B cell (primary cell): ENCODE measurements around the gene FOXI1. TPM values are rescaled to one million over a fixed set of nuclear protein-coding genes. Genes with fewer than 3 reads are reported as not detected.

ENCODE experiments used
- ATAC-seq: fragments of 200-7000 bp; cut with Tn5 transposase; one replicate; pipeline ENCODE4 v1.10.0; 2021; ENCODE audit warnings: low read depth, mild to moderate bottlenecking, moderate number of reproducible peaks, moderate library complexity
- CTCF ChIA-PET: fragments of 350-600 bp; sonication (Branson Sonifier 250); formaldehyde crosslinking; loops from one replicate; lab custom pipeline; 2021; ENCODE audit warnings: antibody characterized with exemption, inconsistent platforms; lab: Charles Lee
- POLR2A ChIA-PET: fragments of 350-600 bp; sonication (Branson Sonifier 250); formaldehyde crosslinking; loops from one replicate; lab custom pipeline; 2021; ENCODE audit warnings: antibody characterized with exemption; lab: Charles Lee
- DNase-seq: peaks from one replicate; pipeline ENCODE4 v3.0.0; 2013
- H2AFZ ChIP-seq: 2 replicates; pipeline ENCODE4 v1.6.1; 2012; ENCODE audit warnings: mild to moderate bottlenecking, low read depth, low read length; ENCODE audit not compliant: insufficient read depth, poor library complexity, severe bottlenecking
- H3K27ac ChIP-seq, 2 donors: 1 replicate in 1 of 2; 2 replicates in 1 of 2; pipeline ENCODE4 v1.5.1; 2012 to 2013; ENCODE audit warnings: low read length in 2 of 2, mild to moderate bottlenecking in 2 of 2, moderate library complexity in 1 of 2
- H3K27me3 ChIP-seq, 4 experiments: fragments of 200-600 bp in 1 of 4; sonication (generic) in 1 of 4; replicated peaks in 1 of 4; 1 replicate in 2 of 4; 2 replicates in 2 of 4; pipeline versions ENCODE4 v1.6.1 to v1.7.0; 2013 to 2016; ENCODE audit warnings: low read length in 3 of 4, mild to moderate bottlenecking in 2 of 4, mixed read lengths in 1 of 4, moderate library complexity in 1 of 4; ENCODE audit not compliant: insufficient read depth in 4 of 4, control insufficient read depth in 3 of 4; ENCODE audit errors: control extremely low read depth in 1 of 4
- H3K36me3 ChIP-seq, 2 experiments: replicated peaks in 1 of 2; 1 replicate in 1 of 2; 2 replicates in 1 of 2; pipeline versions ENCODE4 v1.6.1 to v1.7.1; 2013; ENCODE audit warnings: low read length in 1 of 2; ENCODE audit not compliant: insufficient read depth in 2 of 2, control insufficient read depth in 1 of 2; ENCODE audit errors: control extremely low read depth in 1 of 2, extremely low read depth in 1 of 2
- H3K4me1 ChIP-seq, 2 donors: fragments of 200-600 bp in 1 of 2; sonication (generic) in 1 of 2; 1 replicate in 1 of 2; 2 replicates in 1 of 2; pipeline versions ENCODE4 v1.5.1 to v1.6.1; 2013 to 2017; ENCODE audit warnings: low read length in 2 of 2; ENCODE audit not compliant: control insufficient read depth in 2 of 2, insufficient read depth in 2 of 2
- H3K4me2 ChIP-seq: replicated peaks from 2 replicates; pipeline ENCODE3; 2012; ENCODE audit warnings: mild to moderate bottlenecking, low read depth, low read length; ENCODE audit not compliant: poor library complexity, severe bottlenecking
- H3K4me3 ChIP-seq, 5 experiments: fragments of 200-600 bp in 1 of 5; sonication (generic) in 1 of 5; 1 replicate in 3 of 5; 2 replicates in 2 of 5; pipeline versions ENCODE4 v1.5.1 to v1.7.0; 2011 to 2016; ENCODE audit warnings: low read length in 4 of 5, mild to moderate bottlenecking in 4 of 5, low read depth in 2 of 5, control low read depth in 1 of 5, moderate library complexity in 1 of 5; ENCODE audit not compliant: insufficient read depth in 1 of 5; ENCODE audit errors: control extremely low read depth in 1 of 5, extremely low read depth in 1 of 5
- H3K79me2 ChIP-seq: fragments of 200-600 bp; sonication (generic); one replicate; pipeline ENCODE4 v1.6.0; 2016; ENCODE audit warnings: low read length; ENCODE audit not compliant: control insufficient read depth, insufficient read depth
- H3K9ac ChIP-seq: fragments of 200-600 bp; sonication (generic); 2 replicates; pipeline ENCODE4 v1.6.1; 2017; ENCODE audit warnings: mild to moderate bottlenecking, low read length, moderate library complexity
- H3K9me3 ChIP-seq, 3 donors: one replicate each; pipeline versions ENCODE4 v1.6.1 to v1.7.1; 2013; ENCODE audit warnings: low read length in 2 of 3; ENCODE audit not compliant: control insufficient read depth in 2 of 3, insufficient read depth in 1 of 3; ENCODE audit errors: control extremely low read depth in 1 of 3
- H4K20me1 ChIP-seq: 2 replicates; pipeline ENCODE4 v1.6.0; 2012; ENCODE audit warnings: mild to moderate bottlenecking, low read length; ENCODE audit not compliant: insufficient read depth, control insufficient read depth, poor library complexity, severe bottlenecking
- H3K27ac Mint-ChIP-seq: one replicate; pipeline ENCODE4 v1.8.0; 2021; ENCODE audit warnings: mixed read lengths
- H3K27me3 Mint-ChIP-seq: one replicate; pipeline ENCODE4 v1.8.0; 2021; ENCODE audit warnings: mixed read lengths
- H3K4me1 Mint-ChIP-seq: one replicate; pipeline ENCODE4 v1.8.0; 2021; ENCODE audit warnings: mixed read lengths
- H3K4me3 Mint-ChIP-seq: one replicate; pipeline ENCODE4 v1.8.0; 2021; ENCODE audit warnings: mixed read lengths
- H3K9me3 Mint-ChIP-seq: one replicate; pipeline ENCODE4 v1.8.0; 2022; ENCODE audit warnings: mixed read lengths; ENCODE audit not compliant: insufficient read depth
- EZH2 ChIP-seq: IDR thresholded peaks from 2 replicates; pipeline ENCODE4 v1.6.1; 2012; ENCODE audit warnings: borderline replicate concordance, low read depth, mild to moderate bottlenecking, moderate library complexity, low read length; ENCODE audit not compliant: insufficient read depth, poor library complexity, severe bottlenecking
- WGBS: methylation state at CpG from one replicate; pipeline ENCODE4 v1.1.5; 2013; ENCODE audit warnings: missing lambda C conversion rate; ENCODE audit not compliant: insufficient coverage; 5-methylcytosine and 5-hydroxymethylcytosine counted together
- intact Hi-C: fragments of 100-400 bp; cut with micrococcal nuclease; formaldehyde crosslinking; loops from one replicate; pipeline ENCODE4 v1.10.0; 2022
- polyA plus RNA-seq: library from polyadenylated mRNA; depleted of rRNA; stranded (reverse); fragments of >200 nt; gene quantifications from 2 replicates; pipeline ENCODE4 v1.2.3, GENCODE V29; 2012
- total RNA-seq, 2 donors: library from RNA; stranded (reverse); fragments of 120-200 nt in 1 of 2; gene quantifications; 1 replicate in 1 of 2; 2 replicates in 1 of 2; pipeline versions ENCODE4 v1.2.3 to v1.2.4, GENCODE V29; 2013 to 2022
- TF ChIP-seq, protein P1 (sequence below): fragments of 200-600 bp; IDR thresholded peaks from one replicate; pipeline ENCODE4 v1.8.0; 2022; ENCODE audit warnings: antibody characterized with exemption, mild to moderate bottlenecking

FOXI1 gene
- total and polyA plus RNA-seq, 2 donors (not counting 1 experiment from before 2014, with no cell fraction given), result not detected

DNA sequence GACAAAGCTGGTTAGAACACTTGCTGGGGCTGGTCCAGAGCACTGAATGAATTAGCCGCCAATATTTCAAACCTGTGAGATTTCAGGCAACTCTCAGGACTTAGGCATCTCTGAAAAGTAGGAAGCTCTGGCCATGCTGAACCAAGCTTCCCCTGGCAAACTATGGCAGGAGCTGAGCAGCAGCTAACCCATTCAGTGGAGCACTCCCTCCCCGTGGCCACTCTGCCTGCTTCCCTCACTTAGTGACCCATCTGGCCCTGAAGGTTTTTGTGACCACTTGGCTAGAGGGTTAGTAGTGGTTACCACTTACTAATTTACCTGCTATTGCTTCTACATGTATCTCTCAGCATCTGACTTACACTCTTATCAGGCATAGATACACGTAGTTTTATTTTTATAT, 25.5 kb downstream of the FOXI1 start:
- Mint-ChIP-seq H3K27ac (no peak overlapping the region), H3K4me3 (no peak overlapping the region), H3K4me1 (no peaks in the 10 kb centered on the region), H3K9me3 (peaks cover 6% of the 10 kb centered on the region), H3K27me3 (peaks cover 16% of the 10 kb centered on the region)
- WGBS, result 91% methylated on average over 2 of the region's 3 CpGs
- ATAC-seq (no peak), DNase-seq (no peak)
- Histone ChIP-seq H3K4me3 (no peak overlapping the region), H3K27ac (no peak overlapping the region), H4K20me1 (no peaks in the 10 kb centered on the region), H3K36me3 (no peaks in the 10 kb centered on the region), H3K9me3 (peaks cover 0 to 6% (median 6%) of the 10 kb centered on the region in 3 donors), H3K4me2 (no peak overlapping the region), H3K79me2 (no peaks in the 10 kb centered on the region), H3K4me1 (no peaks in the 10 kb centered on the region), H3K9ac (no peak overlapping the region), H3K27me3 (no peaks in the 10 kb centered on the region), H2AFZ (no peak overlapping the region)
- TF ChIP-seq, protein P1, sequence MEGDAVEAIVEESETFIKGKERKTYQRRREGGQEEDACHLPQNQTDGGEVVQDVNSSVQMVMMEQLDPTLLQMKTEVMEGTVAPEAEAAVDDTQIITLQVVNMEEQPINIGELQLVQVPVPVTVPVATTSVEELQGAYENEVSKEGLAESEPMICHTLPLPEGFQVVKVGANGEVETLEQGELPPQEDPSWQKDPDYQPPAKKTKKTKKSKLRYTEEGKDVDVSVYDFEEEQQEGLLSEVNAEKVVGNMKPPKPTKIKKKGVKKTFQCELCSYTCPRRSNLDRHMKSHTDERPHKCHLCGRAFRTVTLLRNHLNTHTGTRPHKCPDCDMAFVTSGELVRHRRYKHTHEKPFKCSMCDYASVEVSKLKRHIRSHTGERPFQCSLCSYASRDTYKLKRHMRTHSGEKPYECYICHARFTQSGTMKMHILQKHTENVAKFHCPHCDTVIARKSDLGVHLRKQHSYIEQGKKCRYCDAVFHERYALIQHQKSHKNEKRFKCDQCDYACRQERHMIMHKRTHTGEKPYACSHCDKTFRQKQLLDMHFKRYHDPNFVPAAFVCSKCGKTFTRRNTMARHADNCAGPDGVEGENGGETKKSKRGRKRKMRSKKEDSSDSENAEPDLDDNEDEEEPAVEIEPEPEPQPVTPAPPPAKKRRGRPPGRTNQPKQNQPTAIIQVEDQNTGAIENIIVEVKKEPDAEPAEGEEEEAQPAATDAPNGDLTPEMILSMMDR, result no peak
- TF ChIP-seq EZH2, result no peak
- CTCF ChIA-PET, result no interaction called here
- POLR2A ChIA-PET, result no interaction called here
- intact Hi-C loops, result no loop called here

DNA sequence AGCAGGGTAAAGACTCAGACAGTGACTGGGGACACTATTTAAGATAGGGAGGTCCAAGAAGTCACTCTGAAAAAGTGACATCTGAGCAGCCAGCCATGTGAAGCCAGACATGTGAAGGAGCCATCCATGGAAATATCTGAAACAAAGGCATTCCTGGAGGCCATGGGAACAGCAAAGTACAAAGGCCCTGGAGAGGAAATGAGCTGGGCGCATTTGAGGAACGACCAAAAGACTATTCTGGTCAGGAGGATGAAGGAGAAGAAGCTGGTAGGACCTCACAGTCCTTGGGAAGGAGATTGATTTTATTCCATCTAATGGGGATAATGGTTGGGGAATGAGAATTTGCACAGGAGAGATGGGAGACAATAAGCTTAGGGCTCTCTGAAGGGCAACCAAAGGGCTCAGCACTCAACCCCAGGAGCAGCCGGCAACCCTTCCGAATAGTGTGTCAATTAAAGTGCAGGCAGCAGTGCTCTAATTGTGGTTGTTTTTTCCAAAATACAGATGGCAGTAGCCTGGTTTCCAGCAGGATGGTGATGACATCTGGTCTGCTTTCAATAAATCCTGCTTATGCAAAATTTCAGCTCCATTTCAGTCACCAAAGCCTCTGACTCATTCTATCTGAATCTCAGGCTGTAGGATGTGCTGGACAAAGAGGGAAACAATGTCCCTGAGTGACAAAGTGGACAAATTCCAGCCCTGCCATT, 26.7 kb downstream of the FOXI1 start:
- no peak overlapping the region for H3K4me3 ChIP-seq
- no peak overlapping the region for H3K4me3 Mint-ChIP-seq
- no peaks in the 10 kb centered on the region for H4K20me1 ChIP-seq
- no peak overlapping the region for H3K27ac Mint-ChIP-seq
- H3K9me3 Mint-ChIP-seq, result peaks cover 3% of the 10 kb centered on the region
- TF ChIP-seq, protein P1, result no peak
- no peak for TF ChIP-seq EZH2
- no peaks in the 10 kb centered on the region for H3K4me1 Mint-ChIP-seq
- H3K27me3 Mint-ChIP-seq, result peaks cover 10% of the 10 kb centered on the region
- DNase-seq (no peak), ATAC-seq (no peak)
- intact Hi-C loops, result no loop called here
- H3K9me3 ChIP-seq, result peaks cover 0 to 2% (median 0%) of the 10 kb centered on the region in 3 donors
- H3K4me2 ChIP-seq, result no peak overlapping the region
- POLR2A ChIA-PET, result no interaction called here
- H3K4me1 ChIP-seq, result no peaks in the 10 kb centered on the region
- H3K9ac ChIP-seq, result no peak overlapping the region
- H3K27me3 ChIP-seq, result no peaks in the 10 kb centered on the region
- CTCF ChIA-PET, result no interaction called here
- H2AFZ ChIP-seq, result no peak overlapping the region
- no peaks in the 10 kb centered on the region for H3K36me3 ChIP-seq
- 66% methylated on average over 4 of the region's 4 CpGs for WGBS
- H3K79me2 ChIP-seq, result no peaks in the 10 kb centered on the region
- no peak overlapping the region for H3K27ac ChIP-seq
